ENCODE results near the gene TMEM79. TPM values are rescaled to one million over a fixed set of nuclear protein-coding genes. Genes with fewer than 3 reads are reported as not detected.
"Not testable (repeated sequence)": the region's sequence is repeated elsewhere in the genome, so short reads cannot be mapped to it uniquely, and the experiment has no call there.

Gene TMEM79
- total RNA-seq, 1 donor = 1.4 TPM

DNA sequence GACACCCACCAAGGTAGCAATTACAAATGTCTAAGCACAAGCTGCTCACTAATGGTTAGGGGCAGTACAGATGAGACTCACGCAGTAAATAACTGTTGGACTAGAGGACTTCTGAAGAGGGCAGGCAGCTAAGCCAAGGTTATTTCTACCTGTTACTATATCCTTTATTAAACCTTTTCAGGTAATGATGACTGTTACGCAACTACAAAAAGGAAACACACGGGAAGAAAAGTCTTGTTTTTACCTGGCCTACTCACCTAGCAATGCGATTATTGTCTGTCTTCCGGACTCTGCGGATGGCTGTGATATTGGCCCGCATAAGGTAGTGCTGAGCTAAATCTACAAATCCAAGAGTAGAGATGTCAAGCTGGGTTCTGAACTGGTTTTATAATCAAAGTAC lies 32.8 kb downstream of the TMEM79 start:
- TF ChIP-seq, protein P1, sequence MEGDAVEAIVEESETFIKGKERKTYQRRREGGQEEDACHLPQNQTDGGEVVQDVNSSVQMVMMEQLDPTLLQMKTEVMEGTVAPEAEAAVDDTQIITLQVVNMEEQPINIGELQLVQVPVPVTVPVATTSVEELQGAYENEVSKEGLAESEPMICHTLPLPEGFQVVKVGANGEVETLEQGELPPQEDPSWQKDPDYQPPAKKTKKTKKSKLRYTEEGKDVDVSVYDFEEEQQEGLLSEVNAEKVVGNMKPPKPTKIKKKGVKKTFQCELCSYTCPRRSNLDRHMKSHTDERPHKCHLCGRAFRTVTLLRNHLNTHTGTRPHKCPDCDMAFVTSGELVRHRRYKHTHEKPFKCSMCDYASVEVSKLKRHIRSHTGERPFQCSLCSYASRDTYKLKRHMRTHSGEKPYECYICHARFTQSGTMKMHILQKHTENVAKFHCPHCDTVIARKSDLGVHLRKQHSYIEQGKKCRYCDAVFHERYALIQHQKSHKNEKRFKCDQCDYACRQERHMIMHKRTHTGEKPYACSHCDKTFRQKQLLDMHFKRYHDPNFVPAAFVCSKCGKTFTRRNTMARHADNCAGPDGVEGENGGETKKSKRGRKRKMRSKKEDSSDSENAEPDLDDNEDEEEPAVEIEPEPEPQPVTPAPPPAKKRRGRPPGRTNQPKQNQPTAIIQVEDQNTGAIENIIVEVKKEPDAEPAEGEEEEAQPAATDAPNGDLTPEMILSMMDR (IDR thresholded peaks at IDR 0.05; ENCODE audit: insufficient read depth, low read length) = no peak
- no peak for DNase-seq (ENCODE audit: low read depth)
- no peak overlapping the region for H3K4me3 ChIP-seq (ENCODE audit: low read depth, low read length)

DNA sequence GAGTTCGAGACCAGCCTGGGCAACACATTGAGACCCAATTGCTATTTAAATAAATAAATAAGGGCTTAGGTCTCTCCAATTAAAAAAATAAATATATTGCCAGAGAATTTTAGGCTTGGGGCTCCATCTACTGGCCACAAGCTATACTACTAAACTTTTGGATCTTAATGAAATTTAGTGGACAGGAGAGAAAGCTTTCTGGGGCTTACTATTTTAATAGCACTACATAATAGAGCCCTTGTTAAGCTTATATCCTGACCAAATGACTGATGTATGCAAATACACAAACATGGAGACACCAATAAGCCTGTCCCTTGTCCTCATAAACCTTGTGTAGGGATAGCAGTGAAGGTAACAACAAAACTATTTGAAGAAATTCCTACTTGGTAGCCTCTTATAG lies 35.5 kb downstream of the TMEM79 start:
- TF ChIP-seq, protein P1 (IDR thresholded peaks at IDR 0.05; ENCODE audit: insufficient read depth, low read length) = peak; percentile 51
- no peak overlapping the region for H3K4me3 ChIP-seq (ENCODE audit: low read depth, low read length)
- DNase-seq (ENCODE audit: low read depth) = peak; percentile 56

DNA sequence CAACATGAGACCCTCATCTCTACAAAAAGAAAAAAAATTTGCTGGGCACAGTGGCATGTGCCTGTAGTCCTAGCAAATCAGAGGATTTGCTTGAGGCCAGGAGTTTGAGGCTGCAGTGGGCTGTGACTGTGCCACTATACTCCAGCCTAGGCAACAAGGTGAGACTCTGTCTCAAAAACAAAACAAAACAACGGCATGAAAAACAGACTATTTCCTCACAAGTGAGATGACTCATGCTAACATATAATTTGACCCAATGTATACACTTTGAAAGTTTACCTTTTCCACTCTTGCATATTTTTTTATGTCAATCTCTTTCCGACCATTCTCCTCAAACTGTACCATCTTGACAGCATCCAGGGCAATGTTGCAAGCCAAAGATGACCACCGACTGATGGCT lies 36.4 kb downstream of the TMEM79 start:
- H3K4me3 ChIP-seq (ENCODE audit: low read depth, low read length) = no peak overlapping the region
- no peak for DNase-seq (ENCODE audit: low read depth)
- TF ChIP-seq, protein P1 (IDR thresholded peaks at IDR 0.05; ENCODE audit: insufficient read depth, low read length) = no peak

DNA sequence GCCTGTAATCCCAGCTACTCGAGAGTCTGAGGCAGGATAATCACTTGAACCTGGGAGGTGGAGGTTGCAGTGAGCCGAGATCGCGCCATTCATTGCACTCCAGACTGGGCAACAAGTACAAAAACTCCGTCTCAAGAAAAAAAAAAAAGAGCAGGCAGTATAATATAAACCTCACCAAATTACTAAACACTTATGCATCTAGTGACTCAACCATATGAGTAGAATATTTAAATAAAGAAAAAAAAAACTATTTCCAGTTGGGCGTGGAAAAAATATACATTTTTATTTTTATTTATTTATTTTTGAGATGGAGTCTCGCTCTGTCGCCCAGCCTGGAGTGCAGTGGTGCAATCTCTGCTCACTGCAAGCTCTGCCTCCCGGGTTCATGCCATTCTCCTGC lies 39.1 kb downstream of the TMEM79 start:
- not testable (repeated sequence) for H3K4me3 ChIP-seq (ENCODE audit: low read depth, low read length); DNase-seq (ENCODE audit: low read depth)

DNA sequence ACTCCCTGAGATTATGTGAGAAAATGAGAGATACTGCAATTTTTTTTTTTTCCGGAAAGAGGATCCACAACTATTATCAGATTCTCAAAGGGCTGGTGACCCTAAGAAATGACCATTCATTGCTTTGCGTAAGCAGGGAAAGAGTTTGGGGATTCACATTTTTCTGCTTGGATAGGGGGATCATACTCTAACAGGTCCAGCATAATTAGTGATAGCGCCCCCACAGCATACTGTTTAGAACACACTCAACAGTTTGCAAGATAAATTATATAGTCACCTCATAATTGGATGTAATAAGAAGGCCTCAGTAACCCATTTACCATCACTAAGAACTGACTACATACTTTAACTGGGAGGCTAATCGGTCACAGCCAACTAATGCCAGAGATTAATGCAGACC lies 52.1 kb downstream of the TMEM79 start:
- H3K4me3 ChIP-seq (ENCODE audit: low read depth, low read length) = peak overlapping the region; percentile 97
- TF ChIP-seq, protein P1 (IDR thresholded peaks at IDR 0.05; ENCODE audit: insufficient read depth, low read length) = no peak
- DNase-seq (ENCODE audit: low read depth) = no peak

DNA sequence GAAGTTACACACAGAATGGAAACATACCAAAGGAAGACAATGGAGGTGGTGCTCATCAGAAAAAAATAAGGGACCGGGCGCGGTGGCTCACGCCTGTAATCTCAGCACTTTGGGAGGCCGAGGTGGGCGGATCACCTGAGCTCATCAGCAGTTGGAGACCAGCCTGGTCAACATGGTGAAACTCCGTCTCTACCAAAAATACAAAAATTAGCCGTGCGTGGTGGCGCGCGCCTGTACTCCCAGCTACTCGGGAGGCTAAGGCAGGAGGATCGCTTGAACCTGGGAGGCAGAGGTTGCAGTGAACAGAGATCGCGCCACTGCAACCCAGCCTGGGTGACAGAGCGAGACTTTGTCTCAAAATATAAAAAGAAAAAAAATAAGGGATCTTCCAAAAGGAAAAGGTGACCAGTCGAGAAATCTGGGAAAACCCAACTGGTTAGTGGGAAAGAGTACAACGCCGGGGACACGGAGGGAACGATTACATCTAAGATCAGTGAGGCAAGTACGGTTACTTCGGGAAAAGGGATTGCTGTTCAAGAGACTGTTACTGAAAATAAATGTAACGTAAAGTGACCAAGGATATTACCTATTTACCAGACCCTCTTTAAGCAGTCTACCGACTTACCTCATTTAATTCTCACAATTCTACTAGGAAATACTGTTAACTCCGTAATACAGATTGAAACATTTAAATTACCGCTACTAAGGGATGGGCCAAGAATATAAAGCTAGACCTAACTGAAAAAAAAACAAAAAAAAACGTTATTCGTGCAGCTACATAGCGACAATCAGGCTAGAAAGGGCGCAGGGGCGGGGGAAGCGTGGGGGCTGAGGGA lies 53.1 kb downstream of the TMEM79 start:
- TF ChIP-seq, protein P1 (IDR thresholded peaks at IDR 0.05; ENCODE audit: insufficient read depth, low read length) = no peak
- peak overlapping the region; percentile 97 for H3K4me3 ChIP-seq (ENCODE audit: low read depth, low read length)
- DNase-seq (ENCODE audit: low read depth) = peak; percentile 27

DNA sequence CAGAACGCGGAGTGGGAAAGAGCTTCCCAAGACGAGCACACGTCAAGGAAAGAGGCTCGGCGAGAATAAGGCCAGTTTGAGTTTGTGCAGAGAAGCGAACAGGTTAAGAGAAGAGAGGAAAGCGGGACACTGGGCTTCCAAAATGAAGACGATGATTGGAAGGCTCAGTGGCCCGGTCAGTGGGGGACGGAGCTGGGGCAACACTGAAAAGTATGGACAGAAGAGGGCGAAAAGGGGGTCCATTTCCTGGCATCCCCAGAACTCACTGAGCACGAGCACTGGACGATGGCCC lies 53.7 kb downstream of the TMEM79 start:
- TF ChIP-seq, protein P1 (IDR thresholded peaks at IDR 0.05; ENCODE audit: insufficient read depth, low read length) = no peak
- peak overlapping the region; percentile 97 for H3K4me3 ChIP-seq (ENCODE audit: low read depth, low read length)
- no peak for DNase-seq (ENCODE audit: low read depth)
